Endodermal cell (in vitro differentiated cells): ENCODE measurements around the gene NPR1. TPM values are rescaled to one million over a fixed set of nuclear protein-coding genes. Genes with fewer than 3 reads are reported as not detected.

Experiments
- DNase-seq: peaks from one replicate; pipeline ENCODE4 v3.0.0-alpha.2; 2017
- H3K27ac ChIP-seq: 2 replicates; pipeline ENCODE4 v1.5.1; 2013; ENCODE audit warnings: mild to moderate bottlenecking, low read depth, low read length, moderate library complexity
- H3K27me3 ChIP-seq: 2 replicates; pipeline ENCODE4 v1.6.1; 2013; ENCODE audit warnings: mild to moderate bottlenecking, low read length, moderate library complexity; ENCODE audit not compliant: insufficient read depth, control insufficient read depth, poor library complexity, severe bottlenecking
- H3K36me3 ChIP-seq: 2 replicates; pipeline ENCODE4 v1.7.0; 2013; ENCODE audit warnings: mild to moderate bottlenecking, low read length, moderate library complexity; ENCODE audit not compliant: control insufficient read depth, insufficient read depth
- H3K4me1 ChIP-seq: one replicate; pipeline ENCODE4 v1.7.0; 2013; ENCODE audit warnings: low read length; ENCODE audit not compliant: control insufficient read depth, insufficient read depth
- H3K4me3 ChIP-seq: 2 replicates; pipeline ENCODE4 v1.5.1; 2013; ENCODE audit warnings: mild to moderate bottlenecking, low read length, moderate library complexity
- H3K9ac ChIP-seq: 2 replicates; pipeline ENCODE4 v1.6.1; 2013; ENCODE audit warnings: mild to moderate bottlenecking, low read length, moderate library complexity; ENCODE audit not compliant: poor library complexity, severe bottlenecking; ENCODE audit errors: extremely low read depth
- H3K9me3 ChIP-seq: 2 replicates; pipeline ENCODE4 v1.6.1; 2013; ENCODE audit warnings: mild to moderate bottlenecking, low read length, moderate library complexity; ENCODE audit not compliant: control insufficient read depth
- H3K27ac Mint-ChIP-seq: 2 replicates; pipeline ENCODE4 v1.8.0; 2020; ENCODE audit warnings: mixed read lengths
- H3K27me3 Mint-ChIP-seq: 2 replicates; pipeline ENCODE4 v1.8.0; 2021; ENCODE audit warnings: mild to moderate bottlenecking, mixed read lengths; ENCODE audit not compliant: insufficient read depth
- H3K36me3 Mint-ChIP-seq: 2 replicates; pipeline ENCODE4 v1.8.0; 2020; ENCODE audit warnings: low read depth, mixed read lengths
- H3K4me1 Mint-ChIP-seq: 2 replicates; pipeline ENCODE4 v1.8.0; 2020; ENCODE audit warnings: mixed read lengths
- H3K4me3 Mint-ChIP-seq: 2 replicates; pipeline ENCODE4 v1.8.0; 2020; ENCODE audit warnings: mild to moderate bottlenecking, moderate library complexity, mixed read lengths
- H3K9me3 Mint-ChIP-seq: 2 replicates; pipeline ENCODE4 v1.8.0; 2020; ENCODE audit warnings: mild to moderate bottlenecking, mixed read lengths
- CTCF ChIP-seq: fragments of 200-600 bp; sonication (generic); conservative IDR thresholded peaks from 2 replicates; pipeline ENCODE4 v1.5.0; 2021; ENCODE audit warnings: antibody characterized with exemption, mild to moderate bottlenecking
- WGBS, 2 experiments: methylation state at CpG; one replicate each; pipeline versions ENCODE4 v1.1.5 to v1.1.7; 2013; ENCODE audit warnings: missing lambda C conversion rate in 2 of 2, mixed read lengths in 1 of 2; ENCODE audit not compliant: insufficient coverage in 1 of 2, insufficient read length in 1 of 2; 5-methylcytosine and 5-hydroxymethylcytosine counted together
- total RNA-seq, 2 donors: library from RNA; stranded (reverse); fragmentation: NEBNext Ultra II Directional in 1 of 2; extraction: Animal tissue kit (Norgen Biotek cat#: 25700) in 1 of 2; gene quantifications; 2 replicates in 1 of 2; 3 replicates in 1 of 2; pipeline ENCODE4 v1.2.1, GENCODE V29; 2021

The NPR1 gene
- total RNA-seq, 2 donors from 2014 or later, result 2.7 to 4.5 TPM

GRCh38 chr1:153734396-153735089, 56.1 kb downstream of the NPR1 start:
- H3K9me3 Mint-ChIP-seq, result no peaks in the 10 kb centered on the region
- Histone ChIP-seq H3K9me3 (no peaks in the 10 kb centered on the region), H3K36me3 (peaks cover 41% of the 10 kb centered on the region), H3K4me1 (peaks cover 10% of the 10 kb centered on the region), H3K4me3 (no peak overlapping the region), H3K27me3 (no peaks in the 10 kb centered on the region), H3K9ac (no peak overlapping the region), H3K27ac (no peak overlapping the region)
- no peaks in the 10 kb centered on the region for H3K27me3 Mint-ChIP-seq
- H3K4me3 Mint-ChIP-seq, result no peak overlapping the region
- no peak for TF ChIP-seq CTCF
- H3K36me3 Mint-ChIP-seq, result peaks cover 43% of the 10 kb centered on the region
- no peak for DNase-seq
- peak overlapping the region; percentile 67 for H3K27ac Mint-ChIP-seq
- 67 to 91% methylated on average over 2 to 3 of the region's 3 CpGs for WGBS, 2 experiments
- H3K4me1 Mint-ChIP-seq, result peaks cover 36% of the 10 kb centered on the region

GRCh38 chr1:153735090-153735420, 56.6 kb downstream of the NPR1 start:
- H3K4me1 ChIP-seq, result peaks cover 10% of the 10 kb centered on the region
- H3K36me3 Mint-ChIP-seq, result peaks cover 44% of the 10 kb centered on the region
- no peaks in the 10 kb centered on the region for H3K9me3 Mint-ChIP-seq
- H3K4me3 Mint-ChIP-seq, result no peak overlapping the region
- H3K4me3 ChIP-seq, result no peak overlapping the region
- H3K27ac Mint-ChIP-seq, result peak overlapping the region; percentile 44
- peaks cover 39% of the 10 kb centered on the region for H3K36me3 ChIP-seq
- TF ChIP-seq CTCF, result no peak
- 87% methylated on average over 3 of the region's 3 CpGs; no CpG with 5 or more reads in 1 of the 2 experiments for WGBS, 2 experiments
- no peak overlapping the region for H3K27ac ChIP-seq
- H3K9me3 ChIP-seq, result no peaks in the 10 kb centered on the region
- no peaks in the 10 kb centered on the region for H3K27me3 ChIP-seq
- no peak for DNase-seq
- peaks cover 32% of the 10 kb centered on the region for H3K4me1 Mint-ChIP-seq
- H3K27me3 Mint-ChIP-seq, result no peaks in the 10 kb centered on the region
- no peak overlapping the region for H3K9ac ChIP-seq

- Mint-ChIP-seq H3K4me1 (peaks cover 53% of the 10 kb centered on the region), H3K36me3 (peaks cover 56% of the 10 kb centered on the region), H3K9me3 (no peaks in the 10 kb centered on the region), H3K27ac (peak overlapping the region; percentile 56), H3K27me3 (no peaks in the 10 kb centered on the region), H3K4me3 (no peak overlapping the region)
- Histone ChIP-seq H3K4me1 (peaks cover 19% of the 10 kb centered on the region), H3K27me3 (no peaks in the 10 kb centered on the region), H3K36me3 (peaks cover 56% of the 10 kb centered on the region), H3K9ac (no peak overlapping the region), H3K9me3 (no peaks in the 10 kb centered on the region), H3K27ac (no peak overlapping the region), H3K4me3 (no peak overlapping the region)
- no peak for DNase-seq
- WGBS, 2 experiments, result 100% methylated on average over 1 to 2 of the region's 2 CpGs
- TF ChIP-seq CTCF, result no peak
These were observed 63.5 kb downstream of the NPR1 start for GRCh38 chr1:153741986-153742385.
